ENCODE results near the gene FAM81A. TPM values are rescaled to one million over a fixed set of nuclear protein-coding genes. Genes with fewer than 3 reads are reported as not detected.
A peak's percentile ranks its signal among the peaks of the same experiment; 100 is the strongest.
"Not testable (repeated sequence)": the region's sequence is repeated elsewhere in the genome, so short reads cannot be mapped to it uniquely, and the experiment has no call there.

FAM81A gene
- 21.2 and 22.7 TPM in 2 replicates for total RNA-seq (2014; rRNA removed; shearing (Covaris generic))
- polyA plus RNA-seq (2015; cell fraction: cytosol; rRNA removed) = 19.2 and 20.7 TPM in 2 replicates
- polyA plus RNA-seq (2015; cell fraction: nucleus; rRNA removed) = 50.7 and 52.8 TPM in 2 replicates

DNA sequence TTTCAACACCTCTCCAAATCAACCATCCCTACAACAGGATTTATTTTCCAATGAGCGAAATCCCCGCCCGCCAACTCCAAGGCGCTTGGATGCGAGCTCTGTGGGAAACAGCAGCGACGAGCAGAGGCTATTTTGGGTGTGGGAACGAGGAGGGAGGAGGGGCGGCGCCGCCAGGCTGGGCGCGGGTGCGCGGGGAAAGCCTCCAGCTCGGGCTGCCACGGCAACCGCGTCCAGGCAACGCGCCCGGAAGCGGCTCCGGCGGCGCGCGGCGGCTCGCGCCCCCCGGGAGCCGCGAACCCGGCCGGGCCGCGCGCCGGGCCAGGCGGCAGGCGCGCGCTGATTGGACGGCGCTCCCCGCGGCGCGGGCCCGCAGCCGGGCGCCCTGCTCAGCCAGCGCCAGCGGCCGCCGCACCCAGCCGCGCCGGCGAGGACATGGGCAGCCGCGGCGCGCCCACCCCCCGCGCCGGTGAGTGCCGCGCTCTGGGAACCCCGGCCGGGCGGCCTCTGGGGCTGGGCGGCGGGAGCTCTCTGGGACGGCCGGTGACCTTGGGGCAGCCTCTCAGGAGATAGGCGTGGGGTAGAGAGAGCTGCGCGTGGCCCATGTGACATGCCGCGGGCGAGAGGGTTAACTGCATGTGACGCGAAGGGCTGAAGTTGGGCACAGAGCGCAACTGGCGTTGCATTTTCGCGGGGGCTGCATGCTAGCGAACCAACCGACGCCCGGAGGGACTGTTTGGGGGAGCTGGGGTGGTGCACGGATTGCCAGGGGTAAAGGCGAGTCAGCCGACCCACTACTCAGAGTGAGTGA is at the start of gene FAM81A:
TSS of gene FAM81A (plus strand) at position 370 of the 808 bp plus-strand sequence. CDS start 20,441 bp downstream, outside the sequence.
- DNase-seq (ENCODE audit: low read depth, low spot score) = peak; percentile 79
- in situ Hi-C loops (cut with HindIII; ENCODE audit: low pct_unique_long_range_greater_than_20kb, low sequenced_read_pairs) = no loop called here

DNA sequence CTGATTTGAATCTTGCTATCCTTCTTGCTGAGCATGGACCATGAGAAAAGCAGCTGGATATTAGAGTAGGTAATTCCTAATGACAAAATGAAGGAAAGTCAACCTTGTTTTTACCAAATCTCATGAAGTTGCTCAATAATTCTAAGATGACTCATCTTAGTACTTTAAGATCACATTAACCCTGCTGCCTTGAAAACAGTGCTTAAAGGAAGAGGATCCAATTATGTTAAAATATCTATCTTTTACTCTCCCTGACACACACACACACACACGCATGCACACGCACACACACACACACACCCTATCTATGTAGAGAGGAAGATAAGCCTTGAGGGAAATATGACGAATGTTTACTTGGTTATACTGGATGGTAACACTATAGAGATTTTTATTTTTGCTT is 49.3 kb upstream of the FAM81A start:
- in situ Hi-C loops (cut with HindIII; ENCODE audit: low pct_unique_long_range_greater_than_20kb, low sequenced_read_pairs) = no loop called here
- DNase-seq (ENCODE audit: low read depth, low spot score) = no peak

DNA sequence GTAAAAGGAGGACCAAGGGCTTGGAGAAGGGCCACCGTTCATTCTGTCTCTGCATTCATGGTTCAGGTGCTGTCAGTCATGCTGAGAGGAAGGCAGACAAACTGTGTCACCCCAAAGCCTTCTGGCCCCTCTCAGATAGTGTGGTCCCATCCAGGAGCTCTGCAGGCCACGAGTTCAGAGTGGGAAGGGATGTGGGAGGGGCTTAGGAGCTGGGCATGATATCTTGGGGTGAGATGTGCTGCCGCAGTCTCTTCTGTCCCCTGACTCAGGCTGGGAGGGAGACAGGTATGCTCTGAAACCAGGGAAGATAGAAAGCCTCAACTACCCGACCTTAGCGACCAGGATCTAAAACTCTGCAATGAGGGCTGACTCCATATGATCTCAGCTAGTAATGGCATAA is 45.7 kb upstream of the FAM81A start:
- no peak for DNase-seq (ENCODE audit: low read depth, low spot score)
- in situ Hi-C loops (cut with HindIII; ENCODE audit: low pct_unique_long_range_greater_than_20kb, low sequenced_read_pairs) = no loop called here

DNA sequence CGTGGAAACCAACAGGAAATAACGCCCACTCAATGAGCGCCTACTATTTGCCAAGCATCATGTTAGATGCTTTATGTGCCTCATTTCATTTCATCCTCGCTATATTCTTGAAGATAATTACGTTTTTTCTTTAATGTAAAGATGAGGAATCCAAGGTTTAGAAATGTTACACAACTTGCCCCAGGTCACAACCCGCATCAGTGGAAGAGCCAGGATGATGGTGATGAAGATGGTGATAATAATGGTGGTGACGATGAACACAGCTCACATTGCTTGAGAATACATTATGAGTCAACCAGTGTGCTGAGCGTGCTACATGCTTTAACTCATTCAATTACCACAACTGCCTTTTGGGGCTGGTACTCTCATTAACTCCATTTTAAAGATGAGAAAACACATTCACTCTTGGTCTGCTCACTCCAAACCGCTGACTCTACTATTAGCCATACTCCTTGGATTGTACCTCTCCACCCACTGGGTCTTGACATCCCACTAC is 43.8 kb upstream of the FAM81A start:
- in situ Hi-C loops (cut with HindIII; ENCODE audit: low pct_unique_long_range_greater_than_20kb, low sequenced_read_pairs) = no loop called here
- no peak for DNase-seq (ENCODE audit: low read depth, low spot score)

DNA sequence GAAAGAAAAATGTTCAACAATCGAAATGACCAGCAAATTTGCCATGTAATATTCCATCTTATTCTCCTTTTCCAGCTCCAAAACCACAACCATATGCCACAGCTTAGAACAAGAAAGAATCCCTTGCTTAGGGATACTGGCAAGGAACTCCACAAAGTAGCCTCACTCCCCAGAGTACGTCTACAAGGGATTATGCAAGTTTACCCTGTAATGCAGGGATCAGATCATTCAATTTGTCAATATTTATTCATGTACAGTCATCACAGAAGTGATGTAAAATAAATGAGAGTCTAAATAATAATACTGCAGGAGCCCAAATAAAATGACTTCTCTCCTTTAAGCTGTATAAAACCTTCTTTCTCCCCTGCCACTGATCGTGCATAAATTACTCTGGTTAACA is 41.8 kb upstream of the FAM81A start:
- DNase-seq (ENCODE audit: low read depth, low spot score) = no peak
- in situ Hi-C loops (cut with HindIII; ENCODE audit: low pct_unique_long_range_greater_than_20kb, low sequenced_read_pairs) = no loop called here

DNA sequence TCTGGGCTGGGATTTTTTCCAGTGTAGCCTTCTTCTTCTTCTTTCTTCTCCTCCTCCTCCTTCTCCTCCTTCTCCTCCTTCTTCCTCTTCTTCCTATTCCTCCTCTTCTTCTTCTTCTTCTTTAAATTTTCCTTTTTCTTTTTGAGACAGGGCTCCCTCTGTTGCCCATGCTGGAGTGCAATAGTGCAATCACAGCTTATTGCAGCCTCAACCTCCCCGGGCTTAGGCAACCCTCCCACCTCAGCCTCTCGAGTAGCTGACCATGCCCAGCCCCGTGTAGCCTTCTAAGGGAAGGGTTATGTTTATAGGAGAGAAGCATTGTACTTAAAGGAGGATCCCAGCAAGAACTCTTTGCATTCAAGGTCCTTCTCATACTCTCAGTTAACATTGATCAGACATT is 41.3 kb upstream of the FAM81A start:
- no peak for DNase-seq (ENCODE audit: low read depth, low spot score)
- in situ Hi-C loops (cut with HindIII; ENCODE audit: low pct_unique_long_range_greater_than_20kb, low sequenced_read_pairs) = no loop called here

DNA sequence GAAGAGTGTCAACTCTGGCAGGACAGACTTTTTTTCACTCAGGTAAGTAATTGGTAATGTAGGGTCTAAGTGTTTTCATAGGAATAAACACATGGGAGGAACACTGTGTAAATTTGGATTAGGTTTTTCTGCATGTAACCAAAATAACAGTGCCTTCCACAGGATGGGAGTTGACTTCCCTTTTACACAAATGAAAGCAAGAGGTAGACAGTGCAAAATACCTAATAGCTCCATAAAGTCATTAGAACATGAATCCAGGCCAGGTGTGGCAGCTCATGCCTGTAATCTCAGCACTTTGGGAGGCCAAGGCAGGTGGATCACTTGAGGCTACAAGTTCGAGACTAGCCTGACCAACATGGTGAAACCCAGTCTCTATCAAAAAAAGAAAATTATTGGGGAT is 39.8 kb upstream of the FAM81A start:
- in situ Hi-C loops (cut with HindIII; ENCODE audit: low pct_unique_long_range_greater_than_20kb, low sequenced_read_pairs) = no loop called here
- DNase-seq (ENCODE audit: low read depth, low spot score) = no peak

DNA sequence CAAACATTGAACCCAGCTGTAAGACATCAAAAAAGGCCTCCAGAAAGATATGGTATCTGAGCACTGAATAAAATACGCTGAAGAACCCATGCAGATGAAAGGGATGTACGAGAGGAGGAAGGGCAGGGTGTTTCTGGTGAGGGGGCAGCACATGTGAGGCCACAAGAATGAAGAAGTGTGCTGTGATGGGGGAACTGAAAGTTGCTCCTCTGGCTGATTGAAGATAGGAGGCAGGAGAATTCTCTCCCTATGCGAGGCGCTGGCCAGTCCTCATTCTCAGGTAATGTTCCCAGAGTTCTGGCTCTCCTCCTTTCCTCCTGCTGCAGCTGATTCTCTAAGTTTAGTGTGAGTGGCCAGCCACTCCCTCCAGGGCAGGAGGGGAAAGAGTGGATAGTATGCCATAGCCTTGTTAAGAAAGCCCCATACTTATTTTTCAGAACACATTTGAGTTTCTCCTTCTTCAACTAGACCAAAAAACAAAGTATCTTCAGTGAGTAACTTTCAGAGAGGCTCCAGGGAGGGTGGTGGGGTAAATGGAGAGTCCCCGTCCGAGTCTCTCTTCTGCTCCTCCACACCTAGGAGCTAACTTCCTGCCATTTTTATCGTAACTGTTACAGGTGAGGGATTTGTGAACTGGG is 38.4 kb upstream of the FAM81A start:
- in situ Hi-C loops (cut with HindIII; ENCODE audit: low pct_unique_long_range_greater_than_20kb, low sequenced_read_pairs) = no loop called here
- no peak for DNase-seq (ENCODE audit: low read depth, low spot score)

DNA sequence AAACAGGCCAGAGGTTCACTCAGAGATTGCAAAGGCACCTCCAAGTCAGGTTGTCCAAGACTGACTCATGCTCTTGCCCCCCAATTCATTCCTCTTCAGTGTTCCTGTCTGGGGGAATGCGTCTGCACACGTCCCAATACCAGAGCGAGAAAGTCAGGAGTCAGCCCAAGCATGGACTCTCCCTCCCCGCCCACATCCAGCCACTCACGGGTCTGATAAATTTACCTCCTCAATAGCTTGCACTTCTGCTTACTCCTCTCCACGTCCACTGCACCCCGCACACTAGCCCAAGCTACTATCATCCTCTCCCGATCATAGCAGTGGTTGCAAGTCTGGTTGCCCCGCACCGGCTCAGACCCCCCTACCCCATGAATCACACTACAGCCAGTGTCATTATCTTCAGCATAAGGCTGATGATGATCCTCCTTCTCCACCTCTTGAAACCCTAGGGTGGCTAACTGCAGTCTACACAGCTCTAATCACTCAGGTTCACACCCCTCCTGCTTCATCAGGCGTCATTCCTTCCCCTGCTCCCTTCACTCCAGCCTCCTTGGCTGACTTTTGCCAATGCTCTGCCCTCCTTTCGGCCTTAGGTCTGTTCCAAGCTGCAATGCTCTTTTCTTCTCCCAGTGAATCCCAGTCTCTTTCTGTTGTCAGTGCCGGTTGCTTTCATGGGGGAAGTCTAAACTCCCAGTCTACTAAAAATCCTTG is 37.7 kb upstream of the FAM81A start:
- DNase-seq (ENCODE audit: low read depth, low spot score) = no peak
- in situ Hi-C loops (cut with HindIII; ENCODE audit: low pct_unique_long_range_greater_than_20kb, low sequenced_read_pairs) = no loop called here

DNA sequence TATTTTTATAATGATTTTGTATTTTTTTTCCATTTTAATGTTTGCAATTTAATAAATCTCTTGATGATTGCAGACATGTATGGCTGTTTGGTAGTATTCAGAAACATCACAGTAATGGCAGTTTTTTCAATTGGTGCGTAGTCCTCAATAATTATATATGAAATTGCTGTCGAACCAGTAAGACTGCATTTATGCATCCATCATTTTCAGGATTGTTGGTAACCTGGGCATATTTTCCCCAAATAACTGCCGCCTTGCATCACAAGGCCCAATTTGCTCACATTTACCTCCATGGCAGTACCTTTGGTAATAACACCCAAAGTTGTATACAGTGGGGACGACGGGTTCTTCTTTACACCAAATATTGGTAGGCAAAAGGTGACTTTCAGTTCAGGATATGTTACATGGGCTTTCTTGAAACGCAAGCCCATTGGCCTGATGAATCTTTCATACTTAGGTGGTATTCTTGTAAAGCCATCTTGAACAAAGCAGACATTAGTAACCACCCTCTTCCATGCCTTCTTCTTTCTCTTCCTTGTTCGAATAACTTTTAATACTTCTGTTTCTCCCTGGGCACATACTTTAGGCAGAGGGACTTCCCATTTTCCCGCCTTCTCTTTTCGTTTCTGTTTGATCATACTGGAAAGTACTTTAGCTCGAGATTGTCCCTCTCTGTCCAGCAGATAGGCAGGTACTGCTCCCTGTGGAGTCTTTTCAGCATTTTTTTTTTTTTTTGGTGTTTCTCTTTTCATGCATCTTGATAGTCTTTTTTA is 36.7 kb upstream of the FAM81A start:
- in situ Hi-C loops (cut with HindIII; ENCODE audit: low pct_unique_long_range_greater_than_20kb, low sequenced_read_pairs); DNase-seq (ENCODE audit: low read depth, low spot score): not testable (repeated sequence)

DNA sequence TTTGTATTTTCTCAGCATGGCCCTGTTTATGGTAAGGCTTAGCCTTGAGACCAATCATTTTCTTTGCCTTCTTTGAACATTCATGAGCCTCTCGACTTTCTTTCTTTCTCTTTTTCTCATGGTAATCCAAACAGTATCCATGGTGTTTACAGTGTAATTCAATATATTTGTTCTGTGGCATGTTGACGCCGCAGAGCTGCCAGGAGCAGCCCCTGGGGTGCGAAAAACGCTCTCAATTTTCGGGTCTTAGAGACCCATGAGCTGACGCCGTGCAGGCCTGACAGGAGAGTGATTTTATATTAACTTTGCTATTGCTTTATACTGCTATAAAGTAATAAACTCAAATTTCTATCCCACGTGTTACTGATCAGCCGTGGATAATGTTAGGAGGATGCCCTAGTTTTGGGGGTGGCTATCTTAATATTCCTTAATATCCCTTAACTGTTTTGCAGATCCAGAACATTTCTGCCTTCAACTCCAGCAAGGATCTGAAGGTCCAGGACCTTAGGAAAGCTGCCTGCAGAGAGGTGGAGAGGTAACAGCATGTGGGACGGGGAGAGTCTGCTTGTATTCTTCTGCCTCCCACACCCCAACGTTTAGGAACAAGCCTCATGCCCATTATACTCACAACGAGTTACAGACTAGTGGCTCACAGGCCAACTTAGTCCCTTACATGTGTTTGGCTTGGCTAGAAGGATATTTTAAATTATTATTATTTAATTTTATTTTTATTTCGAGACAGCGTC is 36.0 kb upstream of the FAM81A start:
- DNase-seq (ENCODE audit: low read depth, low spot score) = no peak
- in situ Hi-C loops (cut with HindIII; ENCODE audit: low pct_unique_long_range_greater_than_20kb, low sequenced_read_pairs) = no loop called here

DNA sequence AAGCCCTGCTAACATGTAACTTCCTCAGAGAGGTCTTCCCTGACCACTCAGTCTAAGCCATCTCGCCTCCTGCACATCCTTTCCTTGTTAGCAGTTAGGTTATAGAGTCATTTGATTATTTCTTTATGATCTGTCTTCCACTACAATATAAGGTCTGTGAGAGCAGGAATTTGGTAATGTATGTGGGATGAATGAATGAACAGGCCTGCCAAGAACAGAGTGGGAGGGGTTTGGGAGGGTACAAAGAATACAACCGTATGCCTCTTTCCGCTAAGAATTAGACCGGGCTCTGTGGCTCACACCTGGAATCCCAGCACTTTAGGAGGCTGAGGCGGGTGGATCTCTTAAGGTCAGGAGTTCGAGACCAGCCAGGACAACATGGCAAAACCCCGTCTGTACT is 32.9 kb upstream of the FAM81A start:
- in situ Hi-C loops (cut with HindIII; ENCODE audit: low pct_unique_long_range_greater_than_20kb, low sequenced_read_pairs) = no loop called here
- no peak for DNase-seq (ENCODE audit: low read depth, low spot score)

DNA sequence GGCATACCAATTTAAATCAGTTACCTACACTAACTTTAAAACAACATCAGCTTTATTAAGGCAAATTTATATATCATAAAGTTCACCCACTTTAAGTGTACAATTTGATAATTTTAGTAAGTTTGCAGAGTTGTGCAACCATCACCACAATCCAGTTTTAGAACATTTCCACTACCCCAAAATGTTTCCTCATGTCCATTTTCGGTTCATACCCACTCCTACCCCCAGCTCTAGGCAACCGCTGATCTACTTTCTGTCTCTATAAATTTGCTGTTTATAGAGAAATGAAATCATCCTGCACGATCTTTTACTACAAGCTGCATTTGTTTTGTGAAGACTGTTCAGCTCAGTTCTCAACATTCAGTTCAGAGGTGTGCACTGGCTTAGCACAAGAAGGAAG is 31.5 kb upstream of the FAM81A start:
- DNase-seq (ENCODE audit: low read depth, low spot score) = no peak
- in situ Hi-C loops (cut with HindIII; ENCODE audit: low pct_unique_long_range_greater_than_20kb, low sequenced_read_pairs) = no loop called here

DNA sequence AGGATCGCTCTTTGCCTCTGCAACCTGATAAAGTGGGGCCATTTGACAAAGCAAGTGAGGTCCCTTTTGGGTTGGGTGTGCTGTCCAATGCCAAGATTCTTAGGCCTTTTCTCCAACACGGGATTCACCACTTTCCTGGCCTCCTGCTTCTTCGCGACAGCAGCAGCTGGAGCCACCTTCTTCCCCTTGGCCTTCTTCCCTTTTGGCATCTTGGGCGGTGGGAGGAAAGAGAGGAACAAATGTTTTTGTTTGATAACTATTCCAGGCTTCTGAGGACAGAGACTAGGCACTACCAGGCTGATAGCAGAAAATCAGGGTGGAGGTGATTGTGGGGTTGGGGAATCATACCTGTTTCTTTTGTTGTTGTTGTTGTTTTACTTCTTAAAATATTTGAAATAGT is 30.0 kb upstream of the FAM81A start:
- in situ Hi-C loops (cut with HindIII; ENCODE audit: low pct_unique_long_range_greater_than_20kb, low sequenced_read_pairs) = no loop called here
- no peak for DNase-seq (ENCODE audit: low read depth, low spot score)

DNA sequence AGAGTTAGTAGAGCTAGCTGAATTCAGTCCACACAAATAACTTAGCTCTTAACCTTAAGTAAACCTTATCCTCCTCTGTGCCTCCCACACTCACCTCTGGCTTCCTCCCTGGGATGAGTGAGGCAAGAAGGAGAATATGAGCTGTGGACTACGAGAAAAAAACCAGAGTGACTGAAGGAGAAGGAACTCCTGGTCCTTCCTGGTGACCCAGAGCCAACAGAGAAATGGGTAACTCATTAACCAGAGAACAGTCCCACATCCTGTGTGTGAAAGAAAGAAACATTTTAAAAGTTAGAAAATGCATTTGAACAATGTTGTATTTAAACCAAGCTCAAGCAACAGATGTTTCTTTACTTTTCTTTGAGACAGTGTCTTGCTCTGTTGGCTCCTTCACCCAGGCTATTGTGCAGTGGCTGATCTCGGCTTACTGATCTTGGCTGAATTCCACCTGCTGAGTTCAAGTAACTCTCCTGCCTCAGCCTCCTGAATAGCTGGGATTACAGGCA is 27.5 kb upstream of the FAM81A start:
- in situ Hi-C loops (cut with HindIII; ENCODE audit: low pct_unique_long_range_greater_than_20kb, low sequenced_read_pairs) = no loop called here
- DNase-seq (ENCODE audit: low read depth, low spot score) = no peak

DNA sequence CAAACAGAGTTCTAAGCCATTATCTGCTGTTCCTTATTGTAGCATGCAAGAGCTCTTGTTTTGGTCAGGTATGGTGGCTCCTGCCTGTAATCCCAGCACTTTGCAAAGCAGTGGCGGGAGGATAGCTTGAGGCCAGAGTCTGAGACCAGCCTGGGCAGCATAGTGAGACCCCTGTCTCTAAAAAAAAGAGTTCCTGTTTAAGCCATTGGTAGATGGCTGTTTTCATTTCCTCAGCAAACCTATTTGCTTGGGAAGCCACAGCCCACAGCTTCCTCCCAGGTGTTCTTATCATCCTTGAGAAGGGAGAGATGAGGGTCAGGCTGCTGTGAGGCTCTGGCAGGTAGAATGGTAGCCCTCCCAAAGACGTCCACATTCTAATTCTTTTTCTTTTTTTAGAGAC is 24.4 kb upstream of the FAM81A start:
- no peak for DNase-seq (ENCODE audit: low read depth, low spot score)
- in situ Hi-C loops (cut with HindIII; ENCODE audit: low pct_unique_long_range_greater_than_20kb, low sequenced_read_pairs) = no loop called here

DNA sequence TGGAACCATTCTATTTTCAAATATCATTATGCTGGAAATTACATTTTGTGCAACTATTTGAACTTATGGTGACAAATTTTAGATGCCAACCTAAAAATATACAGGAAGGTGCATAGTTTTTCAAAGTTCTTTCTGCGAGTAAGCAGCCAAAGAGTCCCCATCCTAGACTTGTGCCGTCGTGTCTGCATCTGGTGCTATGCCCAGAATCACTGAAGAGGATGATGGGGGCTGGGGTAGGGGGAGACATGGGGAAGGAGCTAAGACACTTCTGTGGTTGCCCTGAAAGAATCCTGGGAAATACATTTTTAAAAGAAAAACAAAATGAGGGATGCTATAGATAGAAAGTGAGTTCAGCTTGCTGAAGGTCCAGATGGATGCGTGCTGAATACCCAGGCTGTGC is 21.2 kb upstream of the FAM81A start:
- in situ Hi-C loops (cut with HindIII; ENCODE audit: low pct_unique_long_range_greater_than_20kb, low sequenced_read_pairs) = no loop called here
- DNase-seq (ENCODE audit: low read depth, low spot score) = no peak

Measured in SK-MEL-5 (cell line).